ENCODE measurements around the gene AP4M1.

DNA sequence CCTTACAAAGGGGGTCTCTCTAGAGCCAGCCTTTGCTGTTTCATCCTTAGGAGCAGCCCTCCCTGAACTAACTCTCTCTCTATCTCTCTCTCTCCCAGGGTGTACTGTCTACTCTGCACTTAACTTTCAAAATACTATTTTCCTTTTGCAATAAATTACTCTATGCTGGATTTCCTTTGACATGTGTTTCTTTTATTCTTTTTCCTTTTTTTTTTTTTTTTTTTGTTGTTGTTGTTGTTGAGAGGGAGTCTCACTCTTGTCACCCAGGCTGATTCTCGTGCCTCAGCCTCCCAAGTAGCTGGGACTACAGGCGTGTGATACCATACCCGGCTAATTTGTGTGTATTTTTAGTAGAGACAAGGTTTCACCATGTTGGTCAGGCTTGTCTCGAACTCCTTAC, 18.5 kb upstream of the AP4M1 start:
- TF ChIP-seq, protein P1, sequence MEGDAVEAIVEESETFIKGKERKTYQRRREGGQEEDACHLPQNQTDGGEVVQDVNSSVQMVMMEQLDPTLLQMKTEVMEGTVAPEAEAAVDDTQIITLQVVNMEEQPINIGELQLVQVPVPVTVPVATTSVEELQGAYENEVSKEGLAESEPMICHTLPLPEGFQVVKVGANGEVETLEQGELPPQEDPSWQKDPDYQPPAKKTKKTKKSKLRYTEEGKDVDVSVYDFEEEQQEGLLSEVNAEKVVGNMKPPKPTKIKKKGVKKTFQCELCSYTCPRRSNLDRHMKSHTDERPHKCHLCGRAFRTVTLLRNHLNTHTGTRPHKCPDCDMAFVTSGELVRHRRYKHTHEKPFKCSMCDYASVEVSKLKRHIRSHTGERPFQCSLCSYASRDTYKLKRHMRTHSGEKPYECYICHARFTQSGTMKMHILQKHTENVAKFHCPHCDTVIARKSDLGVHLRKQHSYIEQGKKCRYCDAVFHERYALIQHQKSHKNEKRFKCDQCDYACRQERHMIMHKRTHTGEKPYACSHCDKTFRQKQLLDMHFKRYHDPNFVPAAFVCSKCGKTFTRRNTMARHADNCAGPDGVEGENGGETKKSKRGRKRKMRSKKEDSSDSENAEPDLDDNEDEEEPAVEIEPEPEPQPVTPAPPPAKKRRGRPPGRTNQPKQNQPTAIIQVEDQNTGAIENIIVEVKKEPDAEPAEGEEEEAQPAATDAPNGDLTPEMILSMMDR (IDR thresholded peaks at IDR 0.05; ENCODE audit: insufficient read depth, low read depth, low read length) = no peak
- no peak for TF ChIP-seq EZH2 (IDR thresholded peaks at IDR 0.05; ENCODE audit: insufficient read depth, low read length)

Measured in astrocyte (in vitro differentiated cells and primary cell).